K562 (cell line): ENCODE data around the gene MEAF6. TPM values are rescaled to one million over a fixed set of nuclear protein-coding genes. Genes with fewer than 3 reads are reported as not detected.
A peak's percentile ranks its signal among the peaks of the same experiment; 100 is the strongest.

Experiments
- BDP1 ChIP-seq: IDR thresholded peaks from 3 replicates; pipeline ENCODE4 v1.6.1; 2011; ENCODE audit not compliant: insufficient read length, insufficient read depth
- DDX20 ChIP-seq: fragments of 450-650 bp; IDR thresholded peaks from 2 replicates; pipeline ENCODE4 v1.6.1; 2016; ENCODE audit warnings: missing genetic modification characterization, low read depth, mild to moderate bottlenecking, missing compliant biosample characterization, moderate library complexity
- MYC ChIP-seq, 2 experiments: fragments of 250-450 bp in 1 of 2; sonication (Bioruptor Pico) in 1 of 2; IDR thresholded peaks; 2 replicates each; pipeline versions ENCODE4 v1.5.1 to v1.6.1; 2012 to 2021; ENCODE audit warnings: low read depth in 2 of 2, borderline replicate concordance in 1 of 2, improper control_type of control experiment in 1 of 2, low read length in 1 of 2, mild to moderate bottlenecking in 1 of 2, moderate library complexity in 1 of 2
- OTX1 ChIP-seq: fragments of 450-650 bp; formaldehyde crosslinking; IDR thresholded peaks from 2 replicates; pipeline ENCODE4 v1.4.0; 2022; ENCODE audit warnings: mild to moderate bottlenecking
- RNF2 ChIP-seq: sonication (generic); IDR thresholded peaks from 2 replicates; pipeline ENCODE4 v1.6.1; 2016
- SRSF7 ChIP-seq: fragments of 200-400 bp; formaldehyde crosslinking; optimal IDR thresholded peaks from 2 replicates; pipeline ENCODE3; 2017; ENCODE audit warnings: mild to moderate bottlenecking, low read depth, low read length
- THAP12 ChIP-seq: fragments of 250-450 bp; sonication (Bioruptor Pico); IDR thresholded peaks from 2 replicates; pipeline ENCODE4 v1.9.0; 2021; ENCODE audit warnings: mild to moderate bottlenecking, inconsistent platforms
- ZBTB9 ChIP-seq: fragments of 450-650 bp; formaldehyde crosslinking; IDR thresholded peaks from 2 replicates; pipeline ENCODE4 v1.4.0; 2020; ENCODE audit warnings: mild to moderate bottlenecking, moderate library complexity
- ZC3H11A ChIP-seq: IDR thresholded peaks from 2 replicates; pipeline ENCODE4 v1.6.1; 2012; ENCODE audit warnings: low read depth, low read length, improper control_type of control experiment
- ZNF140 ChIP-seq: fragments of 250-450 bp; sonication (Bioruptor Pico); IDR thresholded peaks from 2 replicates; pipeline ENCODE4 v1.8.0; 2021; ENCODE audit warnings: moderate library complexity, mild to moderate bottlenecking, inconsistent platforms
- ZNF609 ChIP-seq: sonication (generic); formaldehyde crosslinking; IDR thresholded peaks from 2 replicates; pipeline ENCODE4 v1.8.1; 2023; ENCODE audit warnings: missing genetic modification reagents, mild to moderate bottlenecking, borderline replicate concordance
- polyA plus RNA-seq, 8 experiments: library from polyadenylated mRNA; depleted of rRNA in 4 of 8; stranded (reverse) in 5 of 8; unstranded in 3 of 8; fragments of >200 nt; fragmentation: Nextera tagmentation in 2 of 8; fragmentation: Illumina TruSeq in 1 of 8; extraction: Ambion mirVana in 2 of 8; extraction: Trizol in 1 of 8; gene quantifications; 2 replicates each; pipeline versions ENCODE4 v1.2.1 to v1.2.3, GENCODE V29; 2011 to 2014; ENCODE audit warnings: inconsistent platforms in 1 of 8, missing spikeins in 1 of 8
- total RNA-seq, 7 experiments: library from RNA; depleted of rRNA in 6 of 7; stranded (reverse); fragments of >200 nt in 6 of 7; fragmentation: Illumina TruSeq in 2 of 7; extraction: Trizol in 2 of 7; gene quantifications; 2 replicates each; pipeline versions ENCODE4 v1.2.1 to v1.2.3, GENCODE V29; 2011 to 2021; ENCODE audit warnings: low replicate concordance in 1 of 7
- TF ChIP-seq, protein P1 (sequence below): fragments of 450-650 bp; IDR thresholded peaks from 2 replicates; pipeline ENCODE4 v1.6.1; 2016; ENCODE audit warnings: antibody characterized with exemption
- TF ChIP-seq, protein P2 (sequence below), 3 experiments: IDR thresholded peaks in 2 of 3; conservative IDR thresholded peaks in 1 of 3; 2 replicates each; pipeline ENCODE4 v1.5.1; 2011 to 2012; ENCODE audit warnings: low read length in 3 of 3, mild to moderate bottlenecking in 3 of 3, control low read depth in 2 of 3, improper control_type of control experiment in 1 of 3, inconsistent platforms in 1 of 3, low read depth in 1 of 3, mixed read lengths in 1 of 3, moderate library complexity in 1 of 3; ENCODE audit not compliant: insufficient read depth in 2 of 3

The MEAF6 gene
- total and polyA plus RNA-seq, 9 of the 15 experiments (the other 6 are each of a cell fraction or from before 2014, with no cell fraction given) = 55.0 to 151 (median 92.3) TPM

DNA sequence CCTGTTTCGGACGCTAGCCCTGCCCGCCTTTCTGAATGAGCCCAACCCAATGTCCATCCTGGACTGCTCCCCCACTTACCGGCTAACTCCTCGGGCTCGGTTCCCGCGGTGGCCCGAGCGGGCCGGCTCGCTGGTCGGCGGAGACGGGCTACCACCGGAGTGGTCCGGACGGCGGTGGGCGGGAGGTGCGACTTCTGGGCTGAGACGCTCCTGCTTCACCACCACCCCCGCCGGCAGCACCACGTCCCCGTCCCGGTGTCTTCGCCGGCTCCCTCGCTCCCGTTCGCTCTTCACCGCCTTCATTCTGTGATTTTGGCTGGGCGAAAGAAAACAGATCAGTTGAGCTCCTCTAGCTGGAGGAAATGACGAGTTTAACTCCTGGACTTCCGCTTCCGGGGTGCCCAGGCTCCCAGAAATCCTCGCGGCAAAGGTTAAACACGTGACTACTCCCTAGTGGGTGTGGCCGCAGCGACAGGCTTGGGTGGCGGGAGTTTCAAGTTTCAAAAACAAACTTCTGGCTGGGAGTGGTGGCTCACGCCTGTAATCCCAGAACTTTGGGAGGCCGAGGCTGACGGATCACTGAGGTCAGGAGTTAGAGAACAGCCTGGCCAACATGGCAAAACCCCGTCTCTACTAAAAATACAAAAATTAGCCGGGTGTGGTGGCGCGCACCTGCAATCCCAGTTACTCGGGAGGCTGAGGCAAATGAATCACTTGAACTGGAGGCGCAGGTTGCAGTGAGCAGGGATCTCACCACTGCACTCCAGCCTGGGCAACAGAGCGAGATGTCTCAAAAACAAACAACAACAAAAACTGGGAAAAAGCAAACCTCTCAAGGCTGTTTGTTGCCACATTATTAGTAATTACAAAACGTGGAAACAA lies 39.6 kb upstream of the MEAF6 start, which contains the start of gene SNIP1 (continued):
- TF ChIP-seq, protein P1, sequence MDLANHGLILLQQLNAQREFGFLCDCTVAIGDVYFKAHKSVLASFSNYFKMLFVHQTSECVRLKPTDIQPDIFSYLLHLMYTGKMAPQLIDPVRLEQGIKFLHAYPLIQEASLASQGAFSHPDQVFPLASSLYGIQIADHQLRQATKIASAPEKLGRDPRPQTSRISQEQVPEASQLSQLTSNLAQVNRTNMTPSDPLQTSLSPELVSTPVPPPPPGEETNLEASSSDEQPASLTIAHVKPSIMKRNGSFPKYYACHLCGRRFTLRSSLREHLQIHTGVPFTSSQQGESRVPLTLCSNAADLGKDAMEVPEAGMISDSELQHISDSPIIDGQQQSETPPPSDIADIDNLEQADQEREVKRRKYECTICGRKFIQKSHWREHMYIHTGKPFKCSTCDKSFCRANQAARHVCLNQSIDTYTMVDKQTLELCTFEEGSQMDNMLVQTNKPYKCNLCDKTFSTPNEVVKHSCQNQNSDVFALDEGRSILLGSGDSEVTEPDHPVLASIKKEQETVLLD = no peak
- TF ChIP-seq OTX1 (CRISPR knock-in tag) (no peak), RNF2 (no peak), ZC3H11A (no peak), MYC (IDR thresholded peaks at IDR 0.05; ENCODE audit: low read depth, low read length) (peak; percentile 81), MYC (CRISPR knock-in tag; IDR thresholded peaks at IDR 0.05; ENCODE audit: borderline replicate concordance, low read depth) (no peak), ZNF609 (CRISPR knock-in tag) (no peak), DDX20 (no peak), THAP12 (CRISPR knock-in tag) (peak; percentile 52; the same call in 1 of the 2 replicates), ZNF140 (CRISPR knock-in tag) (no peak), BDP1 (no peak), SRSF7 (no peak), ZBTB9 (CRISPR knock-in tag) (0 out of 2 replicates have a peak, but pooled peaks have one; percentile 59)
- TF ChIP-seq, protein P2, sequence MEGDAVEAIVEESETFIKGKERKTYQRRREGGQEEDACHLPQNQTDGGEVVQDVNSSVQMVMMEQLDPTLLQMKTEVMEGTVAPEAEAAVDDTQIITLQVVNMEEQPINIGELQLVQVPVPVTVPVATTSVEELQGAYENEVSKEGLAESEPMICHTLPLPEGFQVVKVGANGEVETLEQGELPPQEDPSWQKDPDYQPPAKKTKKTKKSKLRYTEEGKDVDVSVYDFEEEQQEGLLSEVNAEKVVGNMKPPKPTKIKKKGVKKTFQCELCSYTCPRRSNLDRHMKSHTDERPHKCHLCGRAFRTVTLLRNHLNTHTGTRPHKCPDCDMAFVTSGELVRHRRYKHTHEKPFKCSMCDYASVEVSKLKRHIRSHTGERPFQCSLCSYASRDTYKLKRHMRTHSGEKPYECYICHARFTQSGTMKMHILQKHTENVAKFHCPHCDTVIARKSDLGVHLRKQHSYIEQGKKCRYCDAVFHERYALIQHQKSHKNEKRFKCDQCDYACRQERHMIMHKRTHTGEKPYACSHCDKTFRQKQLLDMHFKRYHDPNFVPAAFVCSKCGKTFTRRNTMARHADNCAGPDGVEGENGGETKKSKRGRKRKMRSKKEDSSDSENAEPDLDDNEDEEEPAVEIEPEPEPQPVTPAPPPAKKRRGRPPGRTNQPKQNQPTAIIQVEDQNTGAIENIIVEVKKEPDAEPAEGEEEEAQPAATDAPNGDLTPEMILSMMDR (IDR thresholded peaks at IDR 0.05 in 2 of 3, conservative IDR thresholded peaks at IDR 0.05 in 1 of 3; ENCODE audit: insufficient read depth in 2 of 3, low read depth in 1 of 3, low read length in 3 of 3) = no peak
